Mucosa of stomach (tissue), 1 donor: ENCODE data around the gene NCAPH2.
A peak's percentile ranks its signal among the peaks of the same experiment; 100 is the strongest.

Experiments
- H3K27me3 ChIP-seq: one replicate; pipeline ENCODE4 v1.7.0; 2013; ENCODE audit warnings: mild to moderate bottlenecking, low read length; ENCODE audit not compliant: control insufficient read depth, insufficient read depth
- H3K36me3 ChIP-seq: one replicate; pipeline ENCODE4 v1.7.0; 2013; ENCODE audit warnings: low read length; ENCODE audit not compliant: control insufficient read depth, insufficient read depth
- H3K4me1 ChIP-seq: one replicate; pipeline ENCODE4 v1.7.0; 2013; ENCODE audit warnings: mild to moderate bottlenecking, low read length; ENCODE audit not compliant: control insufficient read depth, insufficient read depth
- H3K4me3 ChIP-seq: one replicate; pipeline ENCODE4 v1.7.0; 2013; ENCODE audit warnings: low read length
- H3K9ac ChIP-seq: one replicate; pipeline ENCODE4 v1.7.0; 2013; ENCODE audit warnings: mild to moderate bottlenecking, low read length, moderate library complexity
- H3K9me3 ChIP-seq: one replicate; pipeline ENCODE4 v1.7.0; 2013; ENCODE audit warnings: mild to moderate bottlenecking, low read length, moderate library complexity; ENCODE audit not compliant: control insufficient read depth
- donor health status: Pancreatic carcinoma.

The NCAPH2 gene

DNA sequence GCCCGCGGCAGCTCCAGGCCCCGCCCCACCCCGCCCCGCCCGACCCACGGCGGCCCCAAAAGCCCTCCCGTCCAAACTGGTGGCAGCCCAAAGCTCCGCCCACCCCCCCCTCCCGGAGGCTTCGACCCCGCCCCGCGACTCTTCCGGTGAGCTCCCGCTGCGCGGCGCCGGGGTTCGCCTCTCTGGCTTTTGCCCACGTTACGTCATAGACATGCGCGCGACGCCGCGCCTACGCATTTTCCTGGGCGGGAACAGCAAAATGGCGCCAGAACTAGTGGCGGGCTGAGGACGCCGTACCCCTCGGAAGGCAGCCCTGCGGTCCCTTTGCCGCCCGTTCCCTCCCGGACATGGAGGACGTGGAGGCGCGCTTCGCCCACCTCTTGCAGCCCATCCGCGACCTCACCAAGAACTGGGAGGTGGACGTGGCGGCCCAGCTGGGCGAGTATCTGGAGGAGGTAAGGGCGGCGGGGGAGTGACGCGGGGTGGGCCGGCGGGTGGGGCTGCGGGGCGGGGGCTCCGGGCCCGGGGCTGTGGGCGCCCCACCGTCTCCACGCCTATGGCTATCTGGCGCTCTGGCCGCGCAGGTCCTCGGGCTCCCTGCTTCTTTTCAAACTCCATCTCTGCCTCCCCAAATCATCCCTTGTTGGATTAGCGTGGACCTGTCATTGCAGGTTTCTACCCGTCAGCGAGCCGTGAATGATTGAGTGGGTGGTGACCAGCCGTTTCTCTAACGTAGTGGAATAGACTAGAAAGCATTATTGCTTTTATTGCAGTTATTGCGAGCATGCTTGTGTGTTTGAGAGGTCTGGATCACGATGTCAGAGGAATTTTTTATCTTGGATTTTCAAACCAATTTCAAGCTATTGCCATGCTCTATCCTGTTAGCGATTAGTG is at the start of gene NCAPH2:
NCAPH2 (plus strand) TSS at position 234 of the 894 bp plus-strand sequence; CDS start at position 348, 114 bp downstream.
- peaks cover 26% of the 10 kb centered on the region for H3K4me1 ChIP-seq
- H3K4me3 ChIP-seq, result peak within 1 kb of the TSS; percentile 82
- H3K36me3 ChIP-seq, result no peaks in the 10 kb centered on the region
- peak within 1 kb of the TSS; percentile 82 for H3K9ac ChIP-seq
- H3K9me3 ChIP-seq, result no peaks in the 10 kb centered on the region
- no peaks in the 10 kb centered on the region for H3K27me3 ChIP-seq

GRCh38 chr22:50459016-50459415 is 49.0 kb upstream of the NCAPH2 start:
- peaks cover 9% of the 10 kb centered on the region for H3K4me1 ChIP-seq
- H3K36me3 ChIP-seq, result peaks cover 40% of the 10 kb centered on the region
- no peaks in the 10 kb centered on the region for H3K9me3 ChIP-seq
- H3K4me3 ChIP-seq, result no peak overlapping the region
- H3K27me3 ChIP-seq, result no peaks in the 10 kb centered on the region
- H3K9ac ChIP-seq, result no peak overlapping the region

- Histone ChIP-seq H3K9ac (no peak overlapping the region), H3K4me1 (peaks cover 9% of the 10 kb centered on the region), H3K9me3 (no peaks in the 10 kb centered on the region), H3K27me3 (no peaks in the 10 kb centered on the region), H3K36me3 (peaks cover 40% of the 10 kb centered on the region), H3K4me3 (no peak overlapping the region)
Observed at GRCh38 chr22:50459496-50460140, 48.4 kb upstream of the NCAPH2 start.

DNA sequence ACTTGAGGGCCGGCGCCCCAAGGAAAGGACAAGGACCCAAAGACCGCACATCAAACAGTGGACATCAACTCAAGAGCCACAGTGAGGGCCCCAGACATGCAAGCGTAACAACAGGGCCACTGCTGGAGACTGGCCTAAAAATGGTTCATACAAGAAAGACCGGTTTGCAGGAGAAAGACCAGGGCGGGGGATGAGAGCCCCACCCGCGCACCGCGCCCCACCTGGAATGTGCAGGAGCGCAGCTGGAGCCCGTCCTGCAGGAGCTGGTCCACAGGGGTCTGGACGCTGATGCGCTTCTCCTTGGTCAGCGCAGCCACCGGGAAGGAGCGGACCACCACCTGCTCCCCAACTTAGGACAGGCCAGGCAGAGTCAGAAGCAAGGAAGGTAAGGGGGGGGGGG is 47.1 kb upstream of the NCAPH2 start:
- peaks cover 36% of the 10 kb centered on the region for H3K36me3 ChIP-seq
- no peaks in the 10 kb centered on the region for H3K9me3 ChIP-seq
- H3K27me3 ChIP-seq, result no peaks in the 10 kb centered on the region
- H3K4me3 ChIP-seq, result no peak overlapping the region
- H3K9ac ChIP-seq, result no peak overlapping the region
- peaks cover 9% of the 10 kb centered on the region for H3K4me1 ChIP-seq

DNA sequence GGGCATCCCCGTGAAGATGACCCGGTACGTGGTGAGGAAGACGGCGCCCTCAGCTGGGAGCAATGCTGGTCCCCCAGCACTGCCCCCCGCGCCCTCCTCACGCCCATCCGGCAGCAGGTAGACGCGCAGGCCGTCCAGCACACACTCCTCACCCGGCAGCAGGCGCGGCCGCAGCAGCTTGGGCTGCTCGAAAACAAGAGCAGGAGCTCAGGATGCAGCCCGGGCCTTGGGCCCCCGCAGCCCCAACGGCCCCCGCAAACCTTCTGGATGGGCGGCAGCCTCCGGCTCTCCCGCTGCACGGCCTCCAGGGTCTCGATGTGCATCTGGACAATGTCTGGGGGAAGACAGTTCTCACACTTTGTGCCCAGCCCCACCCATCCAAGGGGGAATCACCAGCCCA is 46.5 kb upstream of the NCAPH2 start:
- peaks cover 36% of the 10 kb centered on the region for H3K36me3 ChIP-seq

GRCh38 chr22:50461979-50462540 is 46.0 kb upstream of the NCAPH2 start:
- peaks cover 39% of the 10 kb centered on the region for H3K36me3 ChIP-seq
- no peak overlapping the region for H3K9ac ChIP-seq
- H3K27me3 ChIP-seq, result no peaks in the 10 kb centered on the region
- peaks cover 9% of the 10 kb centered on the region for H3K4me1 ChIP-seq
- no peak overlapping the region for H3K4me3 ChIP-seq
- H3K9me3 ChIP-seq, result no peaks in the 10 kb centered on the region

More for the DNA sequence above, 46.5 kb upstream of the NCAPH2 start:
- Histone ChIP-seq H3K4me3 (no peak overlapping the region), H3K9ac (no peak overlapping the region), H3K4me1 (peaks cover 9% of the 10 kb centered on the region), H3K9me3 (no peaks in the 10 kb centered on the region), H3K27me3 (no peaks in the 10 kb centered on the region)

DNA sequence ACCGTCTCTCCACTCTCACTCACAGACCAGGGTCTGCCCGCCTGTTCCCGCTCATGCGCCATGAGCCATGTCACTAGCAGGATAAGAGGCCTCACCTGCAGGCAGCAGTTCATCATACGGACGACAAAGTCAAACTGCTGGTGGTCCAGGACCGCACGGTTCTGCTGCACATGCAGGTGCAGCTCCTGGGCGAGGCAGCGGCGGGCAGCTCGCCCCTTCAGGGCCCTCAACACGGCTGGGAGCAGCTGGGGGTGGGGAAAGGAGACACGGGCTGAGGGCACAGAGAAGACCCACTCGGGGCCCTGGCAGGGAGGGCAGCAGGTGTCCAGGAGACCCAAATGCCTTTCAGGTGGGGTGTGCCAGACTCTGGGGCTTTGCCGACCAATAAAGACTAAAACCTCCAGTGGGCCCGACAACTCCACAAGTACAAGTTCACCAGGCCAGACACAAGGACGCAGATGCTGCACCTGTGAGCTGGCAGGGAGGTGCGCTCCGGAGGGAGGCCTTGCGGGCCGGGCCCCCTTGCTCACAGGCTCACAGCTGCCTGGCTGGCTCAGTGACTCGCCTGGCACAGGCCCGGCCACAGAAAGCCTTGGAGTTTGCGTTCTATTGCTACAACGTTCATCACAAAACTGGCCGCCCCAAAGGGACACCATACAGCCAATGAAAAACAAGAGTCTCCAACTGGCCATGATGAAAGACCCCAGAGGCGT is 44.7 kb upstream of the NCAPH2 start:
- peaks cover 34% of the 10 kb centered on the region for H3K36me3 ChIP-seq
- H3K27me3 ChIP-seq, result no peaks in the 10 kb centered on the region
- H3K4me1 ChIP-seq, result peaks cover 9% of the 10 kb centered on the region
- no peak overlapping the region for H3K4me3 ChIP-seq
- no peak overlapping the region for H3K9ac ChIP-seq
- H3K9me3 ChIP-seq, result no peaks in the 10 kb centered on the region

- H3K27me3 ChIP-seq, result no peaks in the 10 kb centered on the region
- no peaks in the 10 kb centered on the region for H3K9me3 ChIP-seq
- H3K36me3 ChIP-seq, result peaks cover 34% of the 10 kb centered on the region
- H3K4me3 ChIP-seq, result no peak overlapping the region
- H3K4me1 ChIP-seq, result peaks cover 16% of the 10 kb centered on the region
- H3K9ac ChIP-seq, result no peak overlapping the region
Observed at GRCh38 chr22:50464451-50464850, 43.6 kb upstream of the NCAPH2 start.

DNA sequence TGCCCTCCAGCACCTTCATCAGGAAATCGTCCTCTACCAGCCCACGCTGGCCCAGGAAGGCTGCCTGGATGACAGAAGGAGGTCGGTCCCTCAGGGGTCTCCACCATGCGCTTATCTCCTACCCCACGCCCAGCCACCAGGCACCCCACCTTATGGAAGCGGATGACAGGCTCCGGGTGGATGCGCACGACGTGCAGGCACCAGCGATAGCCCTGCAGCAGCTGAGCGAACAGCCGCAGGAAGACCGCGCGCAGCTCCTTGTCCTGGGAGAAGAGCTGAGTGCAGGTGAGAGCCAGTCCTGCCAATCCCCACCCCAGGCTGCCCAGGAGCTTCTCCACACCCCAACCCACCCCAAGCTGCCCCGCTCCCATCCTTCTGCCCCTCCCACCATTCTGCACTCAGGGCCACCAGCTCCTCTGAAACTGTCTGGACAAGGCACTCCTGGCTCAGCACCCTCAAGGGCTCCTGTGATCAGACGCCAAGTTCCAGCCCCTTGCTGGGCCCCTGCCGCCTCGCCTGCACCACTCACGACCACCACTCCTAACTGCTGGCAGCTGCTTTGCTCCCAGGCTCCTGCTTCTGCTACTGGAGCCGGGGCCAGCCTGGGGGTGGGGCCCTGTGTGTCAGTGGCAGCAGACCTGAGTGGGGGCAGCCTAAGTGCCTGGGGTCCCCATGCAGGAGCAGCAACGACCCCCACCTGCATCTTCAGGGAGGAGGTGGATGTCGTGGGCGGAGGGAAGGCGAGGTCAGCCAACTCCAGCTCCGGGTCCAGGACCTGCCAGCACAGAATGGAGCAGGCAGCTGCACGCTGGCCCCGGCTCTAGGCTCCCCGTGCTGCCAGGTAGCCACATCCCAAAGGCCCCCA is 42.7 kb upstream of the NCAPH2 start:
- H3K4me3 ChIP-seq, result no peak overlapping the region
- no peak overlapping the region for H3K9ac ChIP-seq
- H3K4me1 ChIP-seq, result peaks cover 24% of the 10 kb centered on the region
- H3K27me3 ChIP-seq, result no peaks in the 10 kb centered on the region
- H3K36me3 ChIP-seq, result peaks cover 29% of the 10 kb centered on the region
- H3K9me3 ChIP-seq, result no peaks in the 10 kb centered on the region

DNA sequence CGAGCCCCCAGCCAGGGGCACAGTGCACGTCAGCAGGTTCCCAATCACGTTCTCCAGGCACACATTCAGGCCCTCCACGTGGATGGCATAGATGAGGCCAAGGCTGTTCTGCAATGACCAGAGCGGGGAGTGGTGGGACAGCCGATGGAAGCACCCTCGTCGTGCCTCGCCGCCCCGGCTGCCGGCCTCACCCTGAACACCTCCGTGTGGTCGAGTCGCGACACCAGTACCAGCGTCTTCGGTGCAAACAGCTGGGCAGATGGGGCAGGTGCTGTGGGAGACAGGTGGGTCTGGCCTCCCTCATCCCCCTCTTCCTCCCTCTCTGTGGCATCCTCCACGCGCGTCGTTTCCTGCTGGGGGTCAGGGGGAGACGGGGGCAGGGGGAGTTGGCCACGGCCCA is 40.7 kb upstream of the NCAPH2 start:
- Histone ChIP-seq H3K36me3 (peaks cover 14% of the 10 kb centered on the region), H3K4me1 (peaks cover 36% of the 10 kb centered on the region), H3K4me3 (no peak overlapping the region), H3K9me3 (no peaks in the 10 kb centered on the region), H3K9ac (no peak overlapping the region), H3K27me3 (no peaks in the 10 kb centered on the region)

DNA sequence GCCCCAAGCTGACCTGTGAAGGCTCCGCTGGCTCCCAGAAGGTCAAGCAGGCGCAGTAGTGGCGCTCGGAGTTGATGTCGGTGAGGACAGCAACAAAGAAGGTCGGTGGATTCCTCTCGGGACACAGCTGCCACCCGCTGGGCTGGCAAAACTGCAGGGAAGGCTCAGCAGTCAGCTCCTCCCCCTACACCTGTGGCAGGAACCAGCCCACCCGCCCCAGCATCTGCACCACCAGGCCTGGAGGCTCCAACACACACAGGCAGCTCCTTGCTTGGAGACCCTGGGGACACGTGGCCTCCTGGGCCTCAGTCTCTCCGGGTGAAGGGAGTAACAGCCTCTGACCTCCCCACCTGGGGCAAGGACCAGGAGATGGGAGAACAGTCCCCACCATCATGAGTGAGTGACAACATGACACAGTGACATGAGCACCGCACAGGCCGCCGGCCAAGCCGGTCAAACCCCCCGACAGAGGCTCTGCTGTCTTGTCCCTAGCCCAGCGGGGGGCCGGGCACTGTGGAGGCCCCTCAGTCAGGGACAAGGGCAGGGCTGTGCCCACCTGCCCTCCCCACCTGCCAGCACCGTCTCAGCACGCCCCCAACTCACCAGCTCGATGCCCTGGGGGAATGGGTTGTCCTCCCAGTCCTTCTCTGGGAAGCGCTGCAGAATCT is 40.1 kb upstream of the NCAPH2 start:
- Histone ChIP-seq H3K9ac (no peak overlapping the region), H3K9me3 (no peaks in the 10 kb centered on the region), H3K4me3 (no peak overlapping the region), H3K27me3 (no peaks in the 10 kb centered on the region), H3K4me1 (peaks cover 42% of the 10 kb centered on the region), H3K36me3 (peaks cover 10% of the 10 kb centered on the region)
